ENCODE results near the gene DDX17.

The DDX17 gene

DNA sequence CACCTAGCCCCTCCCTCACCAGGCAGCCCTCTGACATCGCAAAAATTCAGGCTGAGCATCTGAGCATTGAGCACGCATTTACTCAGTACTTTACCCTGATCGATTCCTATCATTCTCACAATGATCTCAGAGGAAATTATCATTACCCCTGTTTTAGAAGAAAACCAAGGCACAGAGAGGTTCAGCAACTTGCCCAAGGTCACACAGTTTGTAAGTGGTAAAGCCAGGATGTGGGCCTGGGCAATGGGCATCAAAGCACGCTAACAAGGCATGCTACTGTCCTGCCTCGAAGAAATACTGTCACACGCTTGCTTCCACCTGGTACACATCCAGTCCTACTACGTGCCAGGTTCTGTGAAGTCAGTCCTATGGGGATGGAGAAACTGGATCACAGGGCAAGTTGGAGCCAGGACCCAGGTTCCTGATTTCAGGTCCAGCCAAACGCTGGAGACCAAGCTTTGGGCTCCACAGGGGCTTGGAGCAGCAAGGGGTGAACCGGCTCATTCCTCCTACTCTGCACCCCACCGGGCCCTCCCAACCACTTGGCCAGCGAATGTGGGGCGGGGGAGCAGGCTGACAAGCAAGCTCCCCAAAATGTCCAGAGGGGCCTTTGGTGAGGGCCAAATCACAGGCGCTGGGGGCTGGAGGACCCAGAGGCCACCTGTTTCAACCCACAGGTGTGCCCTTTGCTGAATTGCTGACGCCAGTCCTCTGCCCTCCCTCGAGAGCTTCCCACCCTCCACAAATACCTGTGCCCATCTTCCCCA lies 69.3 kb downstream of the DDX17 start:
- Mint-ChIP-seq H3K27ac (no peak overlapping the region), H3K4me1 (ENCODE audit: low read depth) (no peaks in the 10 kb centered on the region), H3K4me3 (no peak overlapping the region), H3K9me3 (no peaks in the 10 kb centered on the region), H3K36me3 (ENCODE audit: low read depth) (no peaks in the 10 kb centered on the region), H3K27me3 (no peaks in the 10 kb centered on the region)

DNA sequence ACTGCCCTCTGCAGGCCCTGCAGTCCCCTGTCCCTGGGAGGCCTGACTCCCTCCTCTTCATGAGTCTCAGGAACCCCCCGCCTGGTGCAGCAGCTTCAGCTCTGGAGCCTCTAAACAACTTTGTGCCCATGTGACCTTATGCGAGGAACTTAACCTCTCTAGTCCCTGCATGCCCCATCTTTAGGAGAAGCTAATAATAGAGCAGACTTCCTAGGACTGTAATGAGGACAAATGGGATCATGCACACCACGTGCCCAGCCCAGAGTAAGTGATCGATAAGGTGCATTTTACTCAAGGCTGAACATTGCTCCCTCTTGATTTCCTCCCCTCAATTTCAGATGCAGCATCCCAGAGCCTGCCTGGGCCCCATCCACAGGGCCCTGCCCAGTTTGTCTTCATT lies 70.1 kb downstream of the DDX17 start:
- H3K27ac Mint-ChIP-seq: no peak overlapping the region
- H3K9me3 Mint-ChIP-seq: no peaks in the 10 kb centered on the region
- H3K4me1 Mint-ChIP-seq (ENCODE audit: low read depth): no peaks in the 10 kb centered on the region
- no peaks in the 10 kb centered on the region for H3K27me3 Mint-ChIP-seq
- H3K4me3 Mint-ChIP-seq: no peak overlapping the region
- H3K36me3 Mint-ChIP-seq (ENCODE audit: low read depth): no peaks in the 10 kb centered on the region

DNA sequence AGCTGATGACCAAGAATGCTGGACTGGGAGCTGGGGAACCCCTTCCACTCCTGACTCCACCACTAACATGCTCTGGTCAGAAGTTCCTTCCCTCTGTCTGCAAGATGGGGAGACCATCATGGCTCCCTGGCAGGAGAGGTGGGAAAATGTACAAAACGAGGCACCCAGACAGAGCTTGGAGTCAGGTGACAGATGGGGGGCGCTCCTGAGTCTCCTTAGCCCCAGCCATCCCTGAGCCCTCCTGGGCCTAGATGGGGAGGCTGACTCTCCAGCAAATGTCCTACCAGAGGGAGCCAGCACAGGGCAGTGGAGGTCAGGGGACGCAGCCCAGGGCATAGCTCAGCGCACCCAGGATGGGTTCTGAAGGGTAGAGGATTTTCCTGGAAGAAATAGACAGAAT lies 71.1 kb downstream of the DDX17 start:
- no peaks in the 10 kb centered on the region for H3K4me1 Mint-ChIP-seq (ENCODE audit: low read depth)
- H3K27ac Mint-ChIP-seq: no peak overlapping the region
- no peaks in the 10 kb centered on the region for H3K36me3 Mint-ChIP-seq (ENCODE audit: low read depth)
- no peaks in the 10 kb centered on the region for H3K9me3 Mint-ChIP-seq
- no peak overlapping the region for H3K4me3 Mint-ChIP-seq
- H3K27me3 Mint-ChIP-seq: no peaks in the 10 kb centered on the region

DNA sequence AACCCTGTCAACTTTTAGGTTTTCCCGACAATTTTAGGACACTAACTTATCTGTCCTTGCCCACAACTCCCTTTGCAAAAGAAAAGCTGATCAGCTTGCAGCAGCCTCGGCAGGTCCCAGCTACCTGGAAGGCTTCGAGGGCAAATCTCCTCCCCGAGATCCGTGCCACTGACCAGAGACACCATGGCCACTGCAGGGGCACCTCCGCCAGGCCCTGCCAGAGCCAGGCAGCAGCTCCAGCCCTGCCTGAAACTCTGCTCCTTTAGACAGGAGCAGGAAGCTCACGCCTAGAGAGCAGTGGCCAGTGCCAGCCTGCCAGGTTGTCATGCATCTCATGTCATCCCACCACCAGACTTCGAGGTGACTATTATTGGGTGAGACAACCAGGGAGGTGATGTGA lies 72.2 kb downstream of the DDX17 start:
- Mint-ChIP-seq H3K4me3 (no peak overlapping the region), H3K27ac (no peak overlapping the region), H3K9me3 (no peaks in the 10 kb centered on the region), H3K27me3 (no peaks in the 10 kb centered on the region), H3K4me1 (ENCODE audit: low read depth) (no peaks in the 10 kb centered on the region), H3K36me3 (ENCODE audit: low read depth) (no peaks in the 10 kb centered on the region)

Data from stimulated activated naive CD8-positive, alpha-beta T cell treated with anti-CD3 and anti-CD28 coated beads, Interleukin-15, Interleukin-2, amounts not matched to agents 100 ng/mL and 50 ng/mL, for 24 hours (primary cell).